HG03432 (cell line): ENCODE data around the gene PTCD2.
"Not testable (repeated sequence)": the region's sequence is repeated elsewhere in the genome, so short reads cannot be mapped to it uniquely, and the experiment has no call there.

Experiments
- ATAC-seq: cut with Tn5 transposase; IDR thresholded peaks from one replicate; pipeline ENCODE4 v1.9.1; 2021; ENCODE audit warnings: mild to moderate bottlenecking, moderate library complexity; ENCODE audit not compliant: unreplicated experiment

The PTCD2 gene

DNA sequence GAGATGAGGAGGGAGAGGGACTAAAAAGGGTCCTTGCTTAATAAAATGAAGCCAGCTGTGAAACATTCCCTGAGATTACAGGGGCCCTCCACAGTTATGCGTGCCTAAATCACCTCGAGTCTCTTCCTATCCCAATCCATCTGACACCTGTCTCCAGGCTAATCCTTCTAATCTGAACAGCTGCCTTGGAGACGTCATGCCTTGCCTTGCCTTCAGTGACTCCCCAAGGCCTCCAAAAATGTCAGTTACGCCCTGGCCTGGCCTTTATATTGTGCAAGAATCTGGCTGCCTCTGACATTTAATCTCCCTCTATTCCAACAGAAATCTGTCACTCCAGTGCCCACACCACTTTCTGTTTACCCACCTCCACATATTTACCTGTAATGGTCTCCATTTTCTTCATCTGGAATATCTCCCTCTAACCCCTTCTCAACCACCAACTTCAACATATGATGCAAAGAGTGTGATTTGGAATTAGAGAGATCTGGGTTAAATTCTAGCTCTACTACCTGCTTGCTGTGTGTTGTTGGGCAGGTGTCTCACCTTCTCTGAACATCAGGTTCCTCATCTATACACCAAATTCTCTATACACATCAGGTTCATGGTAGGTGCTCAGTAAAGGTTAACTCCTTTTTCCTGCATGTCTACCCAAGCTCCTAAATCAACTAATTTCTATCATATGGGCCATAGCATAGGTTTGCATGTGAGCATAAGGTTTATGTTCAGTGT, 57.9 kb downstream of the PTCD2 start:
- no peak for ATAC-seq

DNA sequence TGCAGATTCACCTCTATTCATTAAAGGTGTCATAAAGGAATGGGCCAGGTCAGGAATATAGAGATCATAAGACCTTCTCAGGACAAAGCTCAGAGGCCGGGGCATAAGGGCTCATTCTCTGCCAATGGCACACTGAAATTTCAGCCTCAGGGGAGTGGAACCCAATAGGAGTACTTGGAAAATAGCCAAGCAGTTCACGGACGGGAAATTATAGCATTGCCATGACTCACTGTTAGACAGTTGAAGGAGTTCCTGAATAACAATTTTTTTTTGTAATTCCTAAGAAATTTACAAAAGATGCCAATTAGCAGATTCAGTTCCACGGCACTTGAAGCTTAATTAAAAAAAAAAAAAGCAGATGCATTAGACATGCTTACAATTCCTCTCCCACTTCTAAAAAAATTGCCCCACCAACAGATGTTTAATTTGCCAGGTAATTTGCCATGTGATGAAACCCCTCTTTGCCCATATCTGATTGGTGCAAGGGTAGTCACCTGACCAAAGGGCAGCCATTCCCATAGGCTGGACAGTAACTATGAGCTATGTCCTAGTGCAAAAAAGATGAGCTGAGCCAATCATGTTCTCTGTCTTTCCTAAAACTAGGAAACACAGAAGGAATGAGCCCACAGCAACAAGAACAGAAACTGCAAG, 58.6 kb downstream of the PTCD2 start:
- no peak for ATAC-seq

DNA sequence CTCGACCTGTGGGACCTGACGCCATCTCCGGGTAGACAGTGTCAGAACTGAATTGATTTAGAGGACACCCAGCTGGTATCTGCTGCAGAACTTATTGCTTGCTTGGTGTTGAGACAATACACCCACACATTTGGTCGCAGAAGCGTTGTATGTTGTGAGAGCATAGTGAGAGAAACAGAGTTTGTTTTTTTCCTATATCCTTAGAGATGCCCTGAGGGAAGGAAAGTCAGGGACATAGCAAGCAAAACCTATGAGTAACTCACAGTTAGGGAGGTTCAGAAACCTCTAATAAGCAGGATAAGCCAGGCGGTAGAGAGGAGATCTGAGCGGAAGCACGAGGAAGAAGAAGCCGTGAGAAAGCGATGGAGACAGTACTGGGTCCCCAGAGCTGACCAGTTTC, 59.8 kb downstream of the PTCD2 start:
- no peak for ATAC-seq

DNA sequence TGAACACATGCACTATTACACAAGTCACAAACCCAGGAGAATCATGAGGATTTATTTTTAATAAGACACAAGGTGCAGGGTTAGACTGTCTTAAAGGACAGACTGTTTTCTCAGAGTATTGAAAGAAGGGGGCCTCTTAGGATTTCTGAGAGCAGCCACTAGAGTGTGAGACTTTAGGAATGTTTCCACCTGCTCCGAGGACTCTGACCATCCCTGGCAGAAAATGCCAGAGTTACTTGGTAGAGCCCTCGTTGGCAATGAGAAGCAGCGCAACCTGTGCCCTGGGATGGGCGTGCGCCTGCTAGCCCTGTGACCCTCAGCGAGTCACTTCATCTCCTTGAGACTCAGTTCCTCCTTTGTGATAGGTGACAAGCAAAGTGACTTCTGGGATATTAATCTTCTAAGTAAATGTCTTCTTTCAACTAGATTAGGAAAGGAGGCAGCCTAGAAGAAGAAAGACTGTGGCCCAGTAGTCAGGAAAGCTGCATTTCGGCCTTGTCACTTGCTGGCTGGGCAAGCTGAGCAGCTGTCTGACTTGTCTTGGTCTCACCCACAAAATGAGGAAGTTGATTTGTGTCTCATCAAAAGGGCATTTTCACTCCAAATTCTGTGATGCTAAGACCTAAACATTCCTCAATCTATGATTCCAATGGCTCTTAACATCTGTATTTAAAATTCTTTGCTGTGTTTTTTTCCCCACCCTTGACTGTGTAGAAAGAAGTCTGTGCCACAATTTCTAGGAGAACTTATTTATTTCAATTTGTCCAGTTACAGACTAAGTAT, 60.5 kb downstream of the PTCD2 start:
- ATAC-seq, result peak; percentile 64

DNA sequence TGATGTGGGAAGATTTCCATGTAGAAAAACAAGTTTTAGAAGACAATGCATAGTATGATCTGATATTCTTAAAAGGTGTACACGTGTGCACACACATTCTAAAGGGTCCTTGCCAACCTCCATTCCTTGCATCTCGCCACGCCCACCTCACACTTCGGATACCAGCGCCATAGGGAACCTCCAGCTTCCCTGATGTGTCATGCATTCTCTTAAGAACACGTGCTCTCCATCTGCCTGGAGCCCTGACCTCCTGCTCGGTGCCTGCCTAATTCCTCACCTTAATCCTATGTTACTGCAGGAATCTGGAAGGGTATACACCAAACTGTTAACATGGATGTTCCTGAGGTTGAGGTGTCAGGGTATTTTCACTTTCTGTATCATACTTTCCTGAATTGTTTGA, 63.1 kb downstream of the PTCD2 start:
- no peak for ATAC-seq

DNA sequence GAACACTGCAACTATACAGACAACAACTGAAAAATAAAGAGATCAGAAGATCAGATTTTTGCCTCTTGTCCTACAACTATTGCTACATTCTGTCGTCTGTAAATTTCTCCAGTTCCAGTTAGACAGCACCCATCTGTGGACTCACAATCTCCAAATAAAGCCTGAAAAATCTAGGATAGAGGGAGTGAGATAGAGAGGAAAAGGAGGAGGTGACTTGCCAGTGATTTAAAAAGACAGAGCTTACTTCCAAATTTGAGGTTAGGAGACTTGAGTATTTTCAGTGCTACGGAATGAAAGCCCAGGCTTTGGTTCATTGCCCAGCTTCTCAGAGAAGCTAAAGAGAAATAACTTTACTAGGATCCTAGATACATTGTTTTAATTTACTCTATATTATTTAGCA, 63.6 kb downstream of the PTCD2 start:
- ATAC-seq, result no peak

DNA sequence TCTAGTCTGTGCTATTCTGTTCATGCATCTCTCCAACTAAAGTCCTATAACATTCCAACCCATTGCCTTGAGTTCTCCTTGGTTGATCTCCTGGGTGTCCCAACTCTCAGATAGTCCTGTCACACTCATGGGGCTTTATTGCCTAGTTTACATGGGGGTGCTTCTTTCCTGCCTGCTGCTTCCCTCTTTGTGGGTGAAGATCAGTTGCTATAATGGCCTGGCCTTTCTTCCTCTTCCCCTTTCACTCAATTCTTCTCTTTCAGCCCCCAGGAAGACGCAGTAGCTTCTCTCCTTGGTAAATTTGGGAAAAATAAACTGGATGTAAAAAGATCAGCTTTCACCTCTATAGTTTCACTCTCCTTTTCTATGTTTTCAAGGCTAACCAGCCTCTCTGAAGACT, 66.5 kb downstream of the PTCD2 start:
- ATAC-seq, result no peak

DNA sequence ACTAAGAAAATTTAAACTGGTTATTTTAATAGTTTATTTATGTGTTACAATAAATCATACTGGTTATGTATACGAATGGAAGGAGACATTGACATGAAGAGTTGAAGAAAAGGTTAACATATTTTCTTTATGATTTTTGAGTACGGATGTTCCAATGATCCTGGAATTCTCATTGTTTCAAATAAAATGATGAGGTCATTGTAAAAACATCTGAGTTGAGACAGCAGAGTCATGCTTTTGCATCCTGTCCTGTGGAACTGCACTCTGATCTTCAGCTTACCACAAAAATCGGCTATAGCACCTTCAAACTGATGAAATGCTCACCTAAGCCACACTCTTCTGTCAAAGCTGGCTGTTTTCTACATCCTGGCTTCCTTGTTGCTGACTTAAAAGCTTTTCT, 67.8 kb downstream of the PTCD2 start:
- ATAC-seq, result no peak

DNA sequence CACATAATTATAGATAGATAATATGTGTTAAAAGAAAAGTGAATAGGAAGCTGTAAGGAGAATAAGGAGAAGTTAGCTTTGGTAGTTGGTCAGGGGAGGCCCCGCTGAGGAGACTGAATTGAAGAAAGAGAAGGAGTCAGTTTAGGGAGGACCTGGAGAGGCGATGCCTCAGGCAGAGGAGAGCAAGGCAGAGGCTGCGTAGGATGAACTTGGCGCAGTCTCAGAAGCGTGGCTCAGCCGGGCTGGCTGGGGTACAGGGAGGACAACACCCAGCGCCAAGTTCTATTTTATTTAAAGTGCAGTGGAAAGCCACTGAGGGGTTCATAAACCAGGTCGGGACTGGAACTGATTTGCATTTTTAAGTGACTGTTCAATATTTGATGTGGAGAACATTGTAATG, 68.5 kb downstream of the PTCD2 start:
- ATAC-seq, result no peak

DNA sequence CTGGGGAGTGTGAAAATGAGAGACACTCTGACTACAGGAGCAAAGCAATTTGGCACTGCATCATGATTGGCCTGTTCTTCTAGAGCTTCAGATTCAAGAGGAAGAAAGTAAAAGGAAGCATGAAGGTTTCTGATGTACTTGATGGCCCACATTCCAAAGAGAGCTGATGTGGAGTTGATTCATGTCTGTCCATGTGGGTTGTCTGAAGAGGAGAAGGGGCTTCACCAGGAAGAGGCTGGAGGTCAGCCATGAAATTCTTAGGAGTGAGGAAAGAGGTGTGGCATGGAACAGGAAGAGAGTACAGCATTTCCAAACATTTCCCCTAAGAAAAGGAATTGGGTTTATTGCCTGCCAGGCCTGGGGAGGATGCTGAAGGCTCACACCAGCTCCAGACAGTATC, 70.7 kb downstream of the PTCD2 start:
- ATAC-seq, result no peak

DNA sequence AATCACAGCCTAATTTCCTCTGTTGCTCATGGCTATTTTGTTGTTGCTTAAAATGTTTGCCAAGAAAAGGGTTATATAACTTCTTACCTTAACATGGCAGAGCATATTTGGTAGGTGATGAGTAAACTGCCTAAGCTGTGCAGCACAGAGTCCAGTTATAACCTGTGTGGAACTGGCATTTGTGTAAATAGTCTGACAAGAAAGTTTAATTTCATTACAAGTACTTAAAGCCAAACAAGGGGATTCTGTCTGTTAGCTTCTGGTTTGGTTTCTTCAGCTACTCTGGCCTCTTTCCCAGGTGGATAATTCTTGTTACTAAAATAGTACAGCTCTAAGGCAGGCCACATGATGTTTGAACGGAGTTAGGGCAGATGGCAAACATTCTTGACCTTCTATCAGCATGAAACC, 72.2 kb downstream of the PTCD2 start:
- no peak for ATAC-seq

DNA sequence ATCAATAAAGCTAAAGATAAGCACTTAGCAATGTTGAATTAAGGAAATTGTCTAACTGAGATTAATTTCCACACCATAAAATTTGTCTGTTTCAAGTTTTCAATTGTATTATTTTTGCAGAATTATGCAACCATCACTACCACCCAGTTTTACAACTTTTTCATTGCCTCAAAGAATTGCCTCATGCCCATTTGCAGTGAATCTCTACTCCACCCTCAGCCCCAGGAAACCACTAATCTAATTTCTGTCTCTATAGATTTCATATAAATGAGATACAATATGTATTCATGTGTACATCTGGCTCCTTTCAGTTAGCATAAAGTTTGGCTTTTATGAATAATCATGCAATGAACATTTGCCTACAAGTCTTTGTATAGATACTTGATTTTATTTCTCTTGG, 72.9 kb downstream of the PTCD2 start:
- no peak for ATAC-seq

DNA sequence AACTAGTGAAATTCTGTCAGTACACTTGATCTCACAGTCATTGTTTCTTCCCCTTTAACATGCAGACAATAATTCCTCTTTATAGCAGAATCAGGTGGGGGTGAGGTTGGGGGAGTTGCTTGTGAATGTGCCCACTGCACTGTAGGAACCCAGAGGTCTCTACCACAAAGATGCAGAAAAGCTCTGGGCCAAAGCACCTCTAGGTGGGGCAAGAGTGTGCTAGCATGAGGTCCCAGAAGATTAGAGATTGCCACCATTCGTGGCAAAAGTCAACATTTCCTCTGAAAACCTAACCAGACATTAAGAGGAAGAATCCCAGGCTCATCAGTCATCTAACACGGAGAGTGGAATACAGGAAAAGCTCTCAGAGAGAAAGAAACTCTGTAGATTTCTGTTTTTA, 74.5 kb downstream of the PTCD2 start:
- ATAC-seq, result peak; percentile 45

DNA sequence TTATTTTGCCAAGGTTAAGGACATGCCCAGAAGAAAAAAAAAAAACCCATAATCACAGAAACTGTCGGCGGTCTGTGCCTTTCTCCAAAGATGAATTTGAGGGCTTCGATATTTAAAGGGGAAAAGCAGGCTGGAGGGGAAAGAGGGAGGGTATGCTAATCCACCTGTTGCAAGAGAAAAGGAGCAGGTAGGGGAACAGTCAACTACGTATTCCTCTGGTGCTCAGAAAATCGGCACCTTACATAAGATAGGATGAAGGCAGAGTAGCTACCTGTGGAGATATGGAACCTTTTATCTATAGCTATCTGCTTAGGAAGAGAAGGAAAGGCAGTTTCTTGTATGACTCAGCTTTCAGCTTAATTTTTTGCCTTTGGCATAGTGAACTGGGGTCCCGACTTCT, 77.7 kb downstream of the PTCD2 start:
- no peak for ATAC-seq

DNA sequence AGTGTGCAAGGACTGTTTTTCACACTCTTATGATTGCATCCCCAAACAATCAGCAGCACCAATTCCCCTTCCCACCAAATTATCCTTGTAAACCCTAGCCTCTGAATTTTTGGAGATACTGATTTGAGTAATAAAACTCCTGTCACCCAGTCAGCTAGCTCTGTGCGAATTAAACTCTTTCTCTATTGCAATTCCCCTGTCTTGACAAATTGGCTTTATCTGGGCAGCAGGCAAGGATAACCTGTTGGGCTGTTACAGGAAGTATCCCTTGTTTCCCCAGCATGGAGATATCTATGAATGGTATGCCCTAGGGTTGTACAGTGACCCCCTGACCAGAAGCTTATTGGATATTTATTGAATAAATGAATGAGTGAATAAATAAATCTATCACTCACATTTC, 80.8 kb downstream of the PTCD2 start:
- ATAC-seq, result no peak

DNA sequence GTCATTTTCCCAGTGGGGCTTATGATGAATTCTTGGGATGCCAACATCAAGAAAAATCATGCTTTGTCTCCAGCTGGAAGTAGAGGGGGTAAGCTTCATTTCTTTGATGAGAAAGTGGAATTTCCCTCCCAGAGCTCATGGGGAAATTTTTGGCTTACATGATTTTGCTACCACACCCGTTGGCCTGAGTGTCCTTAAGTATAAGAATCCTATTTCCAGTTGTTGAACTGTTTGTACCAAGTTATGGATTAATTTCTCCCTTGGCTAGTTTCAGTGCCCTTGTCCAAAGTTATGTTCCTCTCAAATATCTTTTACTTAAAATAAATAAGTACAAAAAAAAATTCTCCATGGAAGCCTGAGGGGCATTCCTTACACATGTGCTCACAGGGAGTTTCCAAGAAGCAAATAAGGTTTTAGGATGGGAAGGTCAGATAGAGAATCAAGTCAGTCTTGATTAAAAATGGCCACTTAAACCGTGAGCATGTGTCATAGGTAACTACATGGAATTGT, 82.3 kb downstream of the PTCD2 start:
- no peak for ATAC-seq

DNA sequence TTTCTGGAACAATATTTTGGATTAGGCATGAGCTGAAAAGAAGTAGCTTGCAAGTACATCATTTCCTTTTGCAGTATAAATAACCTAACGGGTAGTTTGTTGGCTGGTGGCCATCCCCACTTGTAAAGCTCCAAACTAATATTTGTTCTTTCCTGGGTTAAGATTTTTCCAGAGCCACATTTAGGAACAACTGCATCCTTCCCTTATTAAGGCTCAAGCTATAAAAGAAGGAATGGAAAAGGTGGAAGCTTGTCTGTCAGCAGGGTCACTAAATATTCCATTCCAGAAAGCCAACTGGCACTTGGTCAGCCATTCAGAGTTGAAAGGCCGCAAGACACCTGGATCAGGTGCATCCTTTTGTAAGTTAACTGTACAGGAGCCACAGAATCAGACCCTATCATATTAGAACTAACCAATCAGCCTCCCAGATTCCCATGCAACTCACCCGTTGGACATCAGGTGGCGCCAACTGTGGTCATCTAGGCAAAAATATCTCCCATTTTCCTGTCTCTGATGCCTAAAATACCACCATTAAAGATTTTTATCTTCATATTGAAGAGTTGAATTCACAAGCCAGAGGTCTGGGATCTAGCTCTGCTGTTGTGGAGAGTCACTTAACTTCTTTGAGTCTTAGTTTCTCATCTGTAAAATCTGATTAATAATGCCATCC, 82.9 kb downstream of the PTCD2 start:
- ATAC-seq, result no peak

DNA sequence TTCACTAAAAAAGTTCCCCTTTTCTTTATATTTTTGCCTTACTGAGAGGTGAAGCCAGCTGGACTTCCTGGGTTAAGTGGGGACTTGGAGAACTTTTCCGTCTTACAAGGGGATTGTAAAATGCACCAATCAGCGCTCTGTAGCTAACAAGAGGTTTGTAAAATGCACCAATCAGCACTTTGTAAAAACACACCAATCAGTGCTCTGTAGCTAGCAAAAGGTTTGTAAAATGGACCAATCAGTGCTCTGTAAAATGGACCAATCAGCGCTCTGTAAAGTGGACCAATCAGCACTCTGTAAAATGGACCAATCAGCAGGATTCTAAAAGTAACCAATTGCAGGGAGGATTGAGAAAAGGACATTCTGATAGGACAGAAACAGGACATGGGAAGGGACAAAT, 84.6 kb downstream of the PTCD2 start:
- not testable (repeated sequence) for ATAC-seq

DNA sequence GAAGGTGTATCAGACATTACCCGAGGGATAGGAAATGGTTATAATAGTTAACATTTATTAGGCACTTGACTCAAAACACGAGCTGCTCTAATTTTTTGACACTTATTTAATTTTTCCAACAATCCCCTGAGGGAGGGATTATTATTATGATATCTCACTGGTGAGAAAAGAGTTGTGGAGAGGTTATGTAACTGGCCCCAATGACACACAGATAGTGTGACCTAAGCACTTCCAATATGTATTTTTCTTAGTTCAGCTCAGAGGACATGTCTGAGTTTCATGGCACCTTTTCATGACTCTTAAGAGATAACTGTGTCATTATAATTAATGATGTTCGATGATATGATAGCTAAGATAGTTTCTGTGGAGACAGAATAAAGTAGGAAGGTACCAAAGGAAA, 86.9 kb downstream of the PTCD2 start:
- no peak for ATAC-seq

DNA sequence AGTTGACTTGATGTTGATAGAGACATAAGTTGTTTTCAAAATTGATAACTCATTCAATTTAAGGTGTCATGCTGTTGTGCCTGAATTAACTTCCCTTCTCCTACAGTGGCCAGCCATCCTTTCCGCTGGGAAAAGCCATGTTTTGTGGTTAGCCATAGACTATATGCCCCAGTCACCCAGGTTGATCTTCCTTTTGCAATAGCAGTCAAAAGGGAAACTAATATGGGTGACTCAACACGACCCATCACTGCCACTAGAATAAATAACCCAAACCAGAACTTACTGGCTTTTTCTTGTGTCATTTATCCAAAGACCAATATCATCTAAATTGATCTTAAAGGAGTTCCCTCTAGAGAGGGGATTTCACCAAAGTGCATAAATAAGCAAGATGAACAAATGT, 87.4 kb downstream of the PTCD2 start:
- no peak for ATAC-seq

DNA sequence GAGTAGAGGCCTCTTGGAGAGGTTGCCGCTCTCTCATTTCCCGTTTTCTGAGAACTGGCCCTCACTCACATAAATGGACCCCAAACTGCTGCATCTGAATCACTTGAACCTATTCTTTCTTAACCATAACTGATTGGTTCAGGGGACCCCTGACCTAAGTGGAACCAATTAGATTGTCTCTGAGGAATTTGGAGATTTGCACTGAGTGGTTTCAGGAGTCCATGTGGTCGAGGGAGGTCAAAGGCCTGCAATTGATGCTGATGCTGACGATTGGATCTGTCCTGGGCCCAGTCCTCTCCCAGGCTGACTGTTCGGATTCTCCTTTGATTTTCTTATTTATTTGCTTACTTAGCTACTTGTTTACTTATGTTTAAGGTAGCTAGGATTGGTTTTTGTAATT, 88.0 kb downstream of the PTCD2 start:
- no peak for ATAC-seq
